ENCODE results near the gene CLINT1. TPM values are rescaled to one million over a fixed set of nuclear protein-coding genes. Genes with fewer than 3 reads are reported as not detected.

CLINT1 gene
- total and polyA plus RNA-seq, 8 donors = 68.0 to 118 (median 106) TPM

- Histone ChIP-seq H3K27me3 (no peaks in the 10 kb centered on the region), H3K36me3 (peaks cover 0 to 4% of the 10 kb centered on the region in 2 donors), H3K4me1 (peaks cover 0 to 10% of the 10 kb centered on the region in 2 donors), H3K9me3 (no peaks in the 10 kb centered on the region), H3K4me3 (no peak overlapping the region), H3K27ac (no peak overlapping the region)
- ATAC-seq = no peak
- intact Hi-C loops (cut with DNase I) = no loop called here
- DNase-seq = no peak
- no peak for TF ChIP-seq CTCF (IDR thresholded peaks at IDR 0.05)
Measured at GRCh38 chr5:157839157-157839795, 19.7 kb downstream of the CLINT1 start.

GRCh38 chr5:157836121-157836753 is 22.7 kb downstream of the CLINT1 start:
- ATAC-seq (no peak), DNase-seq (no peak)
- no peak overlapping the region for H3K4me3 ChIP-seq
- no peak overlapping the region for H3K27ac ChIP-seq
- H3K9me3 ChIP-seq = no peaks in the 10 kb centered on the region
- peaks cover 0 to 4% of the 10 kb centered on the region in 2 donors for H3K36me3 ChIP-seq
- intact Hi-C loops (cut with DNase I) = no loop called here
- peaks cover 0 to 11% of the 10 kb centered on the region in 2 donors for H3K4me1 ChIP-seq
- no peaks in the 10 kb centered on the region for H3K27me3 ChIP-seq
- TF ChIP-seq CTCF (IDR thresholded peaks at IDR 0.05) = no peak

- DNase-seq (no peak), ATAC-seq (no peak)
- Histone ChIP-seq H3K4me3 (no peak overlapping the region), H3K36me3 (peaks cover 0 to 2% of the 10 kb centered on the region in 2 donors), H3K27ac (no peak overlapping the region), H3K9me3 (no peaks in the 10 kb centered on the region), H3K27me3 (no peaks in the 10 kb centered on the region), H3K4me1 (peaks cover 0 to 11% of the 10 kb centered on the region in 2 donors)
- intact Hi-C loops (cut with DNase I) = no loop called here
- TF ChIP-seq CTCF (IDR thresholded peaks at IDR 0.05) = no peak
Measured at GRCh38 chr5:157835041-157835440, 23.9 kb downstream of the CLINT1 start.

- Histone ChIP-seq H3K4me3 (no peak overlapping the region), H3K36me3 (peaks cover 0 to 5% of the 10 kb centered on the region in 2 donors), H3K9me3 (no peaks in the 10 kb centered on the region), H3K27me3 (no peaks in the 10 kb centered on the region), H3K27ac (no peak overlapping the region), H3K4me1 (peaks cover 10 to 40% of the 10 kb centered on the region in 2 donors)
- DNase-seq (no peak), ATAC-seq (peak; percentile 54)
- TF ChIP-seq CTCF (IDR thresholded peaks at IDR 0.05) = no peak
- intact Hi-C loops (cut with DNase I) = loop anchor here in 1 of 2 donors (10.0 kb wide), 1 partner anchor 166 kb away; no protein-coding TSS in a partner anchor
Measured at GRCh38 chr5:157828944-157829639, 29.9 kb downstream of the CLINT1 start.

Measured in left lung (tissue), 10 donors.